ENCODE measurements around the gene BCL11B. TPM values are rescaled to one million over a fixed set of nuclear protein-coding genes. Genes with fewer than 3 reads are reported as not detected.

The BCL11B gene
- total RNA-seq, 1 donor from 2014 or later: 0.16 TPM

- H3K9me3 Mint-ChIP-seq (ENCODE audit: unreplicated experiment): peaks cover 11% of the 10 kb centered on the region
- no peaks in the 10 kb centered on the region for H3K4me1 Mint-ChIP-seq (ENCODE audit: unreplicated experiment)
- TF ChIP-seq CTCF (IDR thresholded peaks at IDR 0.05): no peak
- H3K27ac Mint-ChIP-seq (ENCODE audit: unreplicated experiment): no peak overlapping the region
- H3K36me3 Mint-ChIP-seq (ENCODE audit: unreplicated experiment): peaks cover 4% of the 10 kb centered on the region
- DNase-seq (ENCODE audit: extremely low spot score, unreplicated experiment): no peak
- H3K4me3 Mint-ChIP-seq (ENCODE audit: unreplicated experiment): no peak overlapping the region
- H3K27me3 Mint-ChIP-seq (ENCODE audit: unreplicated experiment): peaks cover 27% of the 10 kb centered on the region
These were observed 28.2 kb upstream of the BCL11B start for GRCh38 chr14:99300190-99300589.

GRCh38 chr14:99296517-99296916 is 24.5 kb upstream of the BCL11B start:
- H3K9me3 Mint-ChIP-seq (ENCODE audit: unreplicated experiment): peaks cover 11% of the 10 kb centered on the region
- H3K4me1 Mint-ChIP-seq (ENCODE audit: unreplicated experiment): no peaks in the 10 kb centered on the region
- no peak for TF ChIP-seq CTCF (IDR thresholded peaks at IDR 0.05)
- H3K27me3 Mint-ChIP-seq (ENCODE audit: unreplicated experiment): peaks cover 10% of the 10 kb centered on the region
- H3K36me3 Mint-ChIP-seq (ENCODE audit: unreplicated experiment): peaks cover 4% of the 10 kb centered on the region
- no peak overlapping the region for H3K4me3 Mint-ChIP-seq (ENCODE audit: unreplicated experiment)
- DNase-seq (ENCODE audit: extremely low spot score, unreplicated experiment): no peak
- no peak overlapping the region for H3K27ac Mint-ChIP-seq (ENCODE audit: unreplicated experiment)

- Mint-ChIP-seq H3K9me3 (ENCODE audit: unreplicated experiment) (no peaks in the 10 kb centered on the region), H3K27me3 (ENCODE audit: unreplicated experiment) (peaks cover 14% of the 10 kb centered on the region), H3K36me3 (ENCODE audit: unreplicated experiment) (no peaks in the 10 kb centered on the region), H3K4me1 (ENCODE audit: unreplicated experiment) (no peaks in the 10 kb centered on the region), H3K4me3 (ENCODE audit: unreplicated experiment) (no peak overlapping the region), H3K27ac (ENCODE audit: unreplicated experiment) (no peak overlapping the region)
- TF ChIP-seq CTCF (IDR thresholded peaks at IDR 0.05): no peak
- DNase-seq (ENCODE audit: extremely low spot score, unreplicated experiment): no peak
These were observed 17.6 kb upstream of the BCL11B start for GRCh38 chr14:99289394-99290189.

GRCh38 chr14:99288948-99289347 is 17.0 kb upstream of the BCL11B start:
- Mint-ChIP-seq H3K4me1 (ENCODE audit: unreplicated experiment) (no peaks in the 10 kb centered on the region), H3K4me3 (ENCODE audit: unreplicated experiment) (no peak overlapping the region), H3K36me3 (ENCODE audit: unreplicated experiment) (no peaks in the 10 kb centered on the region), H3K27me3 (ENCODE audit: unreplicated experiment) (peaks cover 14% of the 10 kb centered on the region), H3K27ac (ENCODE audit: unreplicated experiment) (no peak overlapping the region), H3K9me3 (ENCODE audit: unreplicated experiment) (no peaks in the 10 kb centered on the region)
- DNase-seq (ENCODE audit: extremely low spot score, unreplicated experiment): no peak
- no peak for TF ChIP-seq CTCF (IDR thresholded peaks at IDR 0.05)

- H3K27me3 Mint-ChIP-seq (ENCODE audit: unreplicated experiment): peaks cover 14% of the 10 kb centered on the region
These were observed 15.4 kb upstream of the BCL11B start for GRCh38 chr14:99287269-99287942.

More at GRCh38 chr14:99287269-99287942, 15.4 kb upstream of the BCL11B start:
- no peak for TF ChIP-seq CTCF (IDR thresholded peaks at IDR 0.05)
- H3K4me3 Mint-ChIP-seq (ENCODE audit: unreplicated experiment): no peak overlapping the region
- no peaks in the 10 kb centered on the region for H3K9me3 Mint-ChIP-seq (ENCODE audit: unreplicated experiment)
- no peaks in the 10 kb centered on the region for H3K36me3 Mint-ChIP-seq (ENCODE audit: unreplicated experiment)
- no peaks in the 10 kb centered on the region for H3K4me1 Mint-ChIP-seq (ENCODE audit: unreplicated experiment)
- no peak overlapping the region for H3K27ac Mint-ChIP-seq (ENCODE audit: unreplicated experiment)
- DNase-seq (ENCODE audit: extremely low spot score, unreplicated experiment): no peak
